ENCODE measurements around the gene SLC29A1. TPM values are rescaled to one million over a fixed set of nuclear protein-coding genes. Genes with fewer than 3 reads are reported as not detected.

Gene SLC29A1
- total and polyA plus RNA-seq, 2 of the 8 experiments (the other 6 are each of a cell fraction or from before 2014, with no cell fraction given): 187 to 558 TPM

DNA sequence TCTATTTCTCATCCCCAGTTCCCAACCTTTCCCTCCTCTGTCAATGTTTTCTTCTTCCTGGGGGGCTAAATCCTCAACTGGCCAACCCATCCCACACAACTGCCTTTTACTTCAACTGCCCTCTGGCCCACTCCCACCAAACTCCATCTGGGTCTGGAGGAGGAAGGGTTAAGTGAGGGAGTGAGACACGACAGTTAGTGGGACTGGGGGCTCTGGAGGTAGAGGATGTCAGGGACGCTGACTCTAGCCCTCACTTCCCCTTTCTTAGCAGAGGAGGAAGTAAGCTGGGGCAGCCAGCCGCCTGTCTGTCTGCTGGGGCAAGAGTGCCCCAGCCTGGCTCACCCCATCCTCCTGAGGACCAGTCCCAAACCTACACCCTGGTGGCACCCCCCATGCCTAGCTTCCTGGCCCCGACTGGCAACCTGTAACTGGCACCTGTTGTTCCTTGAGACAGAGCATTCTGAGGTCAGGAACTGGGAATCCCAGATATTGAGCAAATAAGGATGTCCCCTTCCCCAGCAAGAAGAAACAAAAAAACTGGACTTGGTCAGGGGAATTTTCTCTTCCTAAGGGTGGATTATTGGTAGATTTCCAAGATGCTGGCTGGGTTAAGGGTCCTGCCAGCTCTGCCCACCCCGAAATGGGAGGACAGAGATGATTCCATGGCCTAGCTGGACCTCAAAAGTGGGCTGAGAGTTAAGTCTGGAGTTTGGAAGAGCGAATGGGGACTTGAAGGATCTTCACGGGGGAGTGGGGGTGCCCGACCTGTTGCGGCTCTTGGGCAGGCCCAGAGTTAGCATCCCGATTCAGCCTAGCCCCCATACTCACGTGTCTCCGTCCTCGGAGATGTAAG is 41.0 kb downstream of the SLC29A1 start (continued):
- no peak for TF ChIP-seq FOSL1 (IDR thresholded peaks at IDR 0.05; ENCODE audit: insufficient read depth, low read depth, low read length)
- TF ChIP-seq EP300 (IDR thresholded peaks at IDR 0.05; ENCODE audit: borderline replicate concordance in 1 of 2, low read depth in 2 of 2, low read length in 2 of 2): no peak
- no peak for TF ChIP-seq KDM1A (IDR thresholded peaks at IDR 0.05; ENCODE audit: borderline replicate concordance, low read length)
- no peak for TF ChIP-seq SP1 (IDR thresholded peaks at IDR 0.05; ENCODE audit: low read depth, low read length)
- no peak for TF ChIP-seq YY1 (IDR thresholded peaks at IDR 0.05; ENCODE audit: low read depth, low read length)
- no peak for TF ChIP-seq GTF2F1 (IDR thresholded peaks at IDR 0.05; ENCODE audit: borderline replicate concordance, low read depth, low read length)
